ENCODE data around the gene STK40.

STK40 gene

GRCh38 chr1:36397378-36398230 lies 11.9 kb upstream of the STK40 start, which contains the start of gene LSM10:
LSM10 (minus strand) TSS chr1:36397908; CDS start chr1:36394129, 3,779 bp downstream.
- peak; percentile 93 for DNase-seq

GRCh38 chr1:36397083-36397377 lies 11.3 kb upstream of the STK40 start:
- DNase-seq = peak; percentile 47

- DNase-seq = no peak
Measured at GRCh38 chr1:36396359-36396758, 10.6 kb upstream of the STK40 start.

GRCh38 chr1:36393686-36394085 lies 8.0 kb upstream of the STK40 start:
- no peak for DNase-seq

- no peak for DNase-seq
Measured at GRCh38 chr1:36392836-36393235, 7.1 kb upstream of the STK40 start.

- DNase-seq = no peak
Measured at GRCh38 chr1:36391271-36391670, 5.5 kb upstream of the STK40 start.

- no peak for DNase-seq
Measured at GRCh38 chr1:36390411-36390810, 4.7 kb upstream of the STK40 start.

GRCh38 chr1:36389999-36390398 lies 4.3 kb upstream of the STK40 start:
- DNase-seq = no peak

- no peak for DNase-seq
Measured at GRCh38 chr1:36389261-36389660, 3.5 kb upstream of the STK40 start.

GRCh38 chr1:36387141-36387949 lies 1.6 kb upstream of the STK40 start:
- DNase-seq = no peak

- peak; percentile 83 for DNase-seq
Measured at GRCh38 chr1:36386265-36387140, 779 bp upstream of the STK40 start.

- peak; percentile 70 for DNase-seq
Measured at GRCh38 chr1:36384542-36385409, 948 bp downstream of the STK40 start.

- no peak for DNase-seq
Measured at GRCh38 chr1:36383240-36383639, 2.5 kb downstream of the STK40 start.

- no peak for DNase-seq
Measured at GRCh38 chr1:36382669-36383068, 3.1 kb downstream of the STK40 start.

GRCh38 chr1:36382231-36382630 lies 3.5 kb downstream of the STK40 start:
- DNase-seq = no peak

GRCh38 chr1:36381405-36381804 lies 4.3 kb downstream of the STK40 start:
- DNase-seq = no peak

- DNase-seq = no peak
Measured at GRCh38 chr1:36380782-36381181, 4.9 kb downstream of the STK40 start.

GRCh38 chr1:36380143-36380619 lies 5.5 kb downstream of the STK40 start:
- DNase-seq = no peak

GRCh38 chr1:36377791-36378492 lies 7.8 kb downstream of the STK40 start:
- DNase-seq = no peak

- DNase-seq = no peak
Measured at GRCh38 chr1:36372617-36373016, 13.1 kb downstream of the STK40 start.
